Breast epithelium (tissue), 3 donors: ENCODE data around the gene SIK2.

Experiments
- POLR2A ChIP-seq: fragments of 450-650 bp; IDR thresholded peaks from one replicate; pipeline ENCODE4 v1.6.1; 2016; ENCODE audit warnings: antibody characterized with exemption, mild to moderate bottlenecking, moderate library complexity
- POLR2AphosphoS5 ChIP-seq, 3 donors: sonication (generic); formaldehyde crosslinking; IDR thresholded peaks; one replicate each; pipeline ENCODE4 v1.6.1; 2017; ENCODE audit warnings: antibody characterized with exemption in 3 of 3

DNA sequence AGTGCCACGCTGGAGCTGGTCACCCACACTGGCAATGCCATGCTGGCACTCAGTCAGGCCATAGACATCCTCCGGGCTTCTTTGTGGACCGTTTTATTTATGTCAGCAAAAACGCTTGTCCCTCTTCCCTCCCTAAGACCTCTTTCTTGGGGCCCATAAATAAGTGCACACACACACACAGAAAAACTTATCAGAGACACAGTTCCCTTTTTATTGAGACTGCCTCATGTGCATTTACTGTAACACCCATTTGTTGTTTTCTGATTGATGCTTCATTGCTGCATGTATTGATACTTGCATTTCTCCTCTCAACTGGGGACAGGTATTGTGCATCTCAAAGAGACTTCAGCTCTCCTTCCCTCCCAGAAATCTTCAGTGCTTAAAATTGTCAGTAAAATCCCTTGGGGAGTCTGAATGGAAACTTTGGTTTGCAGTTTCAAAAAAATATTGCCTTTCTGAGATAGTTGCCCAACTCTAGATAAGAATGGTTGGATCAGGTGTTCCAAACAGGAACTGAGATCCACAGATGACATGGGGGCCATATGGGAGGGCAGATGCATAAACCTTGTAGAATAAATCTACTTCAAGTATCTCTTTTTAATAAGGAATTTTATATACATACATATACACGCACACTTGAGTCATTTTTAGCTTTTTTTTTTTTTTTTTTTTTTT lies 113.0 kb downstream of the SIK2 start:
- TF ChIP-seq POLR2AphosphoS5 (IDR thresholded peaks at IDR 0.05) (no peak), POLR2A (no peak)
